ENCODE data around the gene PHF12.
"Not testable (repeated sequence)": the region's sequence is repeated elsewhere in the genome, so short reads cannot be mapped to it uniquely, and the experiment has no call there.

PHF12 gene

DNA sequence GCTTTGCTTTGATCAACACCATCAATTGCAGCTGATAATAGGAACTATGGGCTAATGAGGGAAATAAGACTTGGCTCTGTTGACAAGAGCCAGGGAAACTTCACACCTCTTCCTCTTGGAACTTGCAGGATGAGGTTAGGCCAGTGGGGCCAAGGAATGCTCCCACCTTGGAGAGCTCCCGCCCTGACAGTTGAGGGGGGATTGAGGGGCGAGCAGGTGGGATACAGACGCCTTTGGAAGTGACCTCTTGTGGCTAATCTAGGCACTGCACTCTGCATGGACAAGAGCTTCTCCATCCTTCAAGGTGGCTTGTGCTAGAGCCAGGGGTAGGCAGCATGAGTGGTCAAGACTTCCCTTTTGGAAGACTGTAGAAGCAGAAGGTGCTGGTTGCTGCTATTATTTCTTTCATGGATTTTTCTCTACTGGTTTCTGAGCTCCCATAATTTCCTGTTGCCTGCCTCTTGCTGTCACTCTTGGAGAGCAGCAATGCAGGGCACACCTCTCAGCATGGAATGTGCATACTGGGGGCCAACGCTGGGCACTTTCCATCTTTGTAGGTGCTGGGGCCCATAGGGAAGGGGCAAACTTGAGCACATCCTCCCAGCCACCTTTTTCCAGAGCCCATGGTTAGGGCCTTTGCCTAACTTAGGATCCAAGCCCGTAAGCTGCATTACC lies 2.3 kb upstream of the PHF12 start:
- peak; percentile 71 for DNase-seq (ENCODE audit: low spot score)

- peak; percentile 100 for DNase-seq (ENCODE audit: low spot score)
Measured at GRCh38 chr17:28951991-28952975, 965 bp upstream of the PHF12 start.

GRCh38 chr17:28950752-28951427 lies 428 bp downstream of the PHF12 start:
- peak; percentile 42 for DNase-seq (ENCODE audit: low spot score)

DNA sequence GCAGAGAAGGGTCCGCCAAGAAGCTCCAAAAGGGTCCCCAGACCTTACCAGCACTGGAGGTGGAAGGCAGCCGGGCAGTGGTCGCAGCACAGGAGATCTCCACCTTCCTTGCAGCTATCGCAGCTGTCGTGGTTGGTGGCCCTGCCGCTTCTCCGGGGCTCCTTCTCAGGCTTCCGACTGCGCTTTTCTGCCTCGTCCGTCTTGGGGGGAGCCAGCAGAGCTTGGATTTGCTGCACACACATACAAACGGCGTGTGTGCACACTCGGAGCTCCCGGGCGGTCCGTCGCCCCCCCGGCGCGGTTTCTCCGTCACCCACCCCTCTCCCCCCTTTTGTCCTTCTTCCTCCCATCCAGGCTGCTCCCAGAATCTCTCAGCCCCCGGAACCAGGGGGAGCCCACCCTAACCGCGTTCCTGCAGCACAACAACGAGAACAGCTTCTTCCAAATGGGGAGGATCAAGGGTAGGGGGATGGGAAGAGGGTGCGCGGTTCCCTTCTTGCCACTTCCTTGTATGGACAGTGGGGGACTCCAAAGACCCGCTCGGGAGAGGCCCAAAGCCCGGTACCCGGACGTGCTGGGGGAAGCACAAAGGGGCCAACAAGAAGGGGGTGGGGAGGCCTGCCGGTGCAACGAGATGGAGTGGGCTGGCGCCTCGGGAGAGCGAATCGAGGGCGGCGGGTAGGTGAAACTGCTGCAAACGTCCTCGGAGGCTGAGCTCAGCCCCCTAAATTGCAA lies 1.1 kb downstream of the PHF12 start:
- DNase-seq (ENCODE audit: low spot score) = peak; percentile 55

GRCh38 chr17:28949185-28950016 lies 1.9 kb downstream of the PHF12 start:
- peak; percentile 69 for DNase-seq (ENCODE audit: low spot score)

DNA sequence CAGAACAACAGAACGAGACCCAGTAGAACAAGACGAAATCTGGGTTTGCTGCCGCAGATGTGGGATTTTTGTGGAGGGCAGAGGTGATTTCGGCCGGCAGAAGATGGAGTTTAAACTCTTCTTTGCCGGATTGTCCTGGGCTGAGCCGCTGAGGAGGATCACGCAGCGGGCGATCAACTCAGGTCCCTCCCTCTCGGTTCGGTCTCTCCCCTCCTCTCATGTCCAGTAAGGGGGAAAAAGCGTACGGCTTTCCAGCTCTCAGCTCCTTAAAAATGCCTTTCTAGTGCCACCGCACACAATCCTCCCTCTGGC lies 2.5 kb downstream of the PHF12 start:
- no peak for DNase-seq (ENCODE audit: low spot score)

DNA sequence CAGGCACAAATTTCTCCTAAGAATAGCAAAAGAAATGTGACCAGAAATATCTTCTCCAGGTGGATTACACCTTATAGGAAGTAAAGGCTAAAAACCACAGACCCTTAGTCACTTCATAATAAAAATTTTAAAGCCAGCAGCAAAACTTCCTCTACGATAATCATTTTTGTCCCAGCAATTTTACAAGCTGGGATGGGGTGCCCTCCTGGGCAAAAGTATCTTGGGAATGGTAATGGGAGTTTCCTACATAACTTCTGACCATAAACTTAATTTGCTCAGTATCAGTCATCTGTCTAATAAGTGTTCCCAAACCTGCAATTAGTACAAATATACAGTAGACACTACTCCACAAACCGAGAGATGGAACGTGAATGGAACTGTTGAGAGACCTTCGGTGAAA lies 3.0 kb downstream of the PHF12 start:
- DNase-seq (ENCODE audit: low spot score) = no peak

DNA sequence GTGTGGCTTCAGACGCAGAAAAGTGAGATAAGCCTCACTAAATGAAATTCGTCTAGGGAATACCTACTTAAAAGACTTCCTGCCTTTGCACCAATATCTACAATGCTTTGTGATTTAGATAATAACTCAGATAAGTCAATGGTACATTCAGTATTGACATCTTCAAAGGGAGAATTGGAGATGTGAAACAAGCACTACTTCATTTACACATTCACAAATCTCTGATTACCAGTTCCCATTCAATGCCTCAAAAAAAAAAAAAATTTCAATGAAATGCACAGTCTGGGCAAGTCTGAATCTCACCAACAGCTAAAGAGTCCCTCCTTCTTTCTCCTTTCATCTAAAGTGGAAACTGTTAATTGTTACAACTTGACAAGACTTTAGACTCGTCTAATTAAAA lies 3.7 kb downstream of the PHF12 start:
- no peak for DNase-seq (ENCODE audit: low spot score)

DNA sequence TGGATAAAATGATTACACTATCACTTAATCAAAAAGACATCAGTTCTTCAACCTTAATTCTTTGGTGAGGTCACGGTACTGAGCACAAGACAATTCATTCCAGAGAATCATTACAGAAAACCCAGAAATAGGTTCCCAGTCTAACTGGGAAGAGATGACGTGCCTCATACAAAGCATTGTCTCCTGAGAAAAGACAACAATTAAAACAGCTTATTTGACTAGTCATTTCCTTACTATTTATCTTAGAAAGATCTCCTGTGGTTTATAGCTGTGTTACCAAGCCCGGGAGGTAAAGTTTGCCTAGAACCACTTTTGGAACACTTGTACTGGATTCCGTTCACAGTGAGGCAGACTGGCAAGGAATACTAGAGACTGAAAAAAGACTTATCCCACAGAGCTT lies 5.1 kb downstream of the PHF12 start:
- DNase-seq (ENCODE audit: low spot score) = no peak

DNA sequence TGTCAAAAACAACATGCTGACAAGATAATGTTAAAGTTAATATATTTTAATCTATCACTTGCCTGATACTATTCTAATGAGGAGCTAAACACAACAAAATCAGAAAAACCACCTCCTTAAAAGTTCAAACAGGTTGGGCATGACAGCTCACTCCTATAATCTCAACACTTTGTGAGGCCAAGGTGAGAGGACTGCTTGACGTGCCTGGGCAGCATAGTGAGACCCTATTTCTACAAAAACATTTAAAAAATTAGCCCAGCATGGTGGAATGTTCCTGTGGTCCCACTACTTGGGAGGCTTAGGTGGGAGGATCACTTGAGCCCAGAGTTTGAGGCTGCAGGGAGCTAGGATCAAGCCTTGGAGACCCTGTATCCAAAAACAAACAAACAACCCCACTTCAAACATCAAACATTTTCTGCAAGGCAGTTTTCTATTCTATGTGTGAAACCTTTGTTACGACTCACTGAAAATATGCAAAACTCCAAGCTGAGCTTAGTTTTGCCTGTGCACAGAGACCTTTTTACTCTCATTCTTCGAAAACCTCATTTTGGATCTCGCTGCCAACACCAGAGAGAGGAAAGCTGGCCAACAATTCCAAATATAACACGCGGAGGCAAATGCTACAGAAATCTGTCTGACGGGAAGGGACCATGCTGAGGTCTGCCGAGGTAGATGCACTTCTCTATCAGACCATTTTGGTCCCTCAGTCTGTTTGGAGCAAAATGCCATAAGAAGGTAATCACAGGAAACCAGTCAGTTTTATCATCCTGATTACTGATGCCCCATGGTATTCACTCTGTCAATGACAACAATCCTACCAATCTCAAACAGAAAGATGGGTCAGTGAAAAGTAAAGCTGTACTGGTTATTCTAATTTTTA lies 6.2 kb downstream of the PHF12 start:
- DNase-seq (ENCODE audit: low spot score) = peak; percentile 35

- no peak for DNase-seq (ENCODE audit: low spot score)
Measured at GRCh38 chr17:28944343-28944742, 7.0 kb downstream of the PHF12 start.

- no peak for DNase-seq (ENCODE audit: low spot score)
Measured at GRCh38 chr17:28942925-28943324, 8.4 kb downstream of the PHF12 start.

GRCh38 chr17:28941251-28941650 lies 10.1 kb downstream of the PHF12 start:
- no peak for DNase-seq (ENCODE audit: low spot score)

- peak; percentile 69 for DNase-seq (ENCODE audit: low spot score)
Measured at GRCh38 chr17:28940675-28941074, 10.6 kb downstream of the PHF12 start.

DNA sequence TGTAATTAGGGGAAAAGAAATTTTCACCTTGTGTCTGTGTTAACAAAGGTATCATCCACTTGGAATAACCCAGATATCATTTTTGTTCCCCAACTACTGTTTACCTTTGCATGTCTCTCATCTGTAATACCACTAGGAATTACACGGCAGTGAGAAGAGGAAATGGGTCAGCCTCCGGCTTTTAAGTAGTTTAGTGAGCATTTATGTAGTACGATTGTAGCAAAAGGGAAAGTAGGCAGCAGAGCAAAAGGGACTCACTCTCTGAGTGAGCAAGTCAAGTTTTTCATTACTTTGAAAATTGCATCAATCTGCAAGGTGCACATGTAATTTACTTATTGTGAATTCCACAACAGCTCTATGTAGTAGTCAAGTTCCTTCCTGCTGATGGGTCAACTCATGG lies 11.2 kb downstream of the PHF12 start:
- DNase-seq (ENCODE audit: low spot score) = no peak

DNA sequence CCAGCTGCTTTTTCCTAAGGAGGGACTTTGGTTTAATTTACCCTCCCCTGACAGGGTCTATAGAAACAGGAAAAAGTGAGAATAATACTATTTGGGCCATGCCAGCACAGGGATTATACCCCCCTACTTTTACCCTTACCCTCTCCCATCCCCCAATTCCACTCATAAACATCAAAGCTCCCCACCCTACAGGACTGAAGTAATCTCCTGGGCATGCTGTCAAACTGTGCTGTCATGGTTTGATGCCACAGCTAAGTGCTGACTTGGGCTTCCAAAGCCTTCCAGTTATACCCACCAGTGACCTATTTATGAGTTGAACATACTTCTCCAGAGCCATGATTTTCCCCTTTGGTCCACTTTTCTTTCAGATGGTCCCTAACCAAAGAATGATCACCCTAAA lies 12.8 kb downstream of the PHF12 start:
- DNase-seq (ENCODE audit: low spot score) = peak; percentile 80

- peak; percentile 98 for DNase-seq (ENCODE audit: low spot score)
Measured at GRCh38 chr17:28937044-28937729, 14.1 kb downstream of the PHF12 start.

DNA sequence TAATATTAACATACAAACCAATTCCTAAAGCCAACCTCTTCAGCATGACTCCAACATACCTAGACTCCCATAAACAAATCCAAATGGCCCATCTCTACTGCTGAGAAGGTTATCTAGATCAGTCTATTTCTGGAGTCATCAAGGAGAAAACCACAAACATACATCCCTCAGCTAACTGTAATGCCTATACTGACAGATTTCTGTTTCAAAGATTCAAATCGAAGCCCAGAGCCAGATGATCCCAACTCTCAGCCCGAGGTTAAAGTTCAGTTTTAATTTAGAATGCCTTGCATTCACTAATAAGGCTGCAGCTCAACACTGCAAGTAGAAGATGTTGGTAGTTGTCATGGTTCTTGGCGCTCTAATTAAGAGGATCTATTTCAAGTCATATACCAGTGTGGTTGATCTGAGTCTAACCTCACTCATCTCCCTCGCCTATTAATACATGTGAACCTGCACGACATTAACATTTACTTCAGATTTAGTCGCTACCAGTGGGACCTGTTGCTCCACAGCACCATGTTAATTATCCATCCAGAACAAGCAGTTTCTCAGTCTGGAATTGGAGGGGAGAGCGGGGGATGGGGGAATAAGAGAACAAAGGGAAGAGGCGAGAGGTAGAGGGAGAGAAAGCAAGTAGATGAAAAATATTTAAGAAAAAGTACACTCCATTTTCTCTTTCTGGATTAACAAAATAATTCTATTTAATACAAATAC lies 15.4 kb downstream of the PHF12 start:
- DNase-seq (ENCODE audit: low spot score) = peak; percentile 52

DNA sequence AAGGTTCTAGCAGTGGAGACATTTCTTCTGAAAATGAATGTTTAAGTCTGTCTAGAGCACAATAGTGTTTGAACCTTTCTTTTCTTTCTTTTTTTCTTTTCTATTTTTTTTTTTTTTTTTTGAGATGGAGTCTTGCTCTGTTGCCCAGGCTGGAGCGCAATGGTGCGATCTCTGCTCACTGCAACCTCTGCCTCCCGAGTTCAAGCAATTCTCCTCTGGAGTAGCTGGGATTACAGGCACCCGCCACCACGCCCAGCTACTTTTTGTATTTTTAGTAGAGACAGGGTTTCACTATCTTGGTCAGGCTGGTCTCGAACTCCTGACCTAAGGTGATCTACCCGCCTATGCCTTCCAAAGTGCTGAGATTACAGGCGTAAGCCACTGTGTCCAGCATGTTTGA lies 16.8 kb downstream of the PHF12 start:
- not testable (repeated sequence) for DNase-seq (ENCODE audit: low spot score)

All from pons (tissue), 1 donor.